ENCODE data around the gene SPAST.
A peak's percentile ranks its signal among the peaks of the same experiment; 100 is the strongest.
"Not testable (repeated sequence)": the region's sequence is repeated elsewhere in the genome, so short reads cannot be mapped to it uniquely, and the experiment has no call there.

Gene SPAST

GRCh38 chr2:32124660-32125059 is 61.3 kb downstream of the SPAST start:
- DNase-seq (ENCODE audit: low read depth) = no peak

- DNase-seq (ENCODE audit: low read depth) = no peak
These were observed 65.3 kb downstream of the SPAST start for GRCh38 chr2:32128636-32129035.

GRCh38 chr2:32129086-32129485 is 65.7 kb downstream of the SPAST start:
- DNase-seq (ENCODE audit: low read depth) = no peak

- DNase-seq (ENCODE audit: low read depth) = peak; percentile 55
These were observed 72.1 kb downstream of the SPAST start for GRCh38 chr2:32135409-32135808.

- DNase-seq (ENCODE audit: low read depth) = peak; percentile 37
These were observed 72.7 kb downstream of the SPAST start for GRCh38 chr2:32136097-32136496.

GRCh38 chr2:32151544-32151943 is 88.2 kb downstream of the SPAST start:
- DNase-seq (ENCODE audit: low read depth) = not testable (repeated sequence)

- DNase-seq (ENCODE audit: low read depth) = no peak
These were observed 96.3 kb downstream of the SPAST start for GRCh38 chr2:32159678-32160077.

GRCh38 chr2:32161296-32161695 is 97.9 kb downstream of the SPAST start:
- DNase-seq (ENCODE audit: low read depth) = no peak

GRCh38 chr2:32164254-32164653 is 100.9 kb downstream of the SPAST start:
- DNase-seq (ENCODE audit: low read depth) = not testable (repeated sequence)

GRCh38 chr2:32165027-32165347 is 101.6 kb downstream of the SPAST start:
- DNase-seq (ENCODE audit: low read depth) = not testable (repeated sequence)

GRCh38 chr2:32166115-32166574 is 102.8 kb downstream of the SPAST start:
- DNase-seq (ENCODE audit: low read depth) = no peak

GRCh38 chr2:32168513-32168912 is 105.2 kb downstream of the SPAST start:
- no peak for DNase-seq (ENCODE audit: low read depth)

GRCh38 chr2:32172870-32173269 is 109.5 kb downstream of the SPAST start:
- DNase-seq (ENCODE audit: low read depth) = no peak

GRCh38 chr2:32182667-32183066 is 119.3 kb downstream of the SPAST start:
- no peak for DNase-seq (ENCODE audit: low read depth)

GRCh38 chr2:32189011-32189410 is 125.7 kb downstream of the SPAST start:
- no peak for DNase-seq (ENCODE audit: low read depth)

- DNase-seq (ENCODE audit: low read depth) = no peak
These were observed 129.1 kb downstream of the SPAST start for GRCh38 chr2:32192418-32192817.

- DNase-seq (ENCODE audit: low read depth) = no peak
These were observed 137.5 kb downstream of the SPAST start for GRCh38 chr2:32200814-32201213.

GRCh38 chr2:32203428-32203827 is 140.1 kb downstream of the SPAST start:
- not testable (repeated sequence) for DNase-seq (ENCODE audit: low read depth)
